ENCODE results near the gene NOP14.

Gene NOP14

GRCh38 chr4:2932951-2933565, 30.1 kb downstream of the NOP14 start:
- no peaks in the 10 kb centered on the region for H3K9me3 ChIP-seq (ENCODE audit: control insufficient read depth, insufficient read depth, low read depth, low read length)
- peaks cover under 1 to 72% of the 10 kb centered on the region in 2 experiments; a peak in 2 of 3 replicates for H3K36me3 ChIP-seq (ENCODE audit: control insufficient read depth in 2 of 2, insufficient read depth in 1 of 2, low read length in 2 of 2)
- H3K27ac ChIP-seq (ENCODE audit: extremely low read depth, low read depth, low read length) = no peak overlapping the region
- no peak for TF ChIP-seq ZNF274 (IDR thresholded peaks at IDR 0.05; ENCODE audit: low read length)
- no peak for TF ChIP-seq ZNF274 (tag by site-specific recombination; IDR thresholded peaks at IDR 0.05; ENCODE audit: borderline replicate concordance)
- TF ChIP-seq ZNF354C (tag by site-specific recombination; IDR thresholded peaks at IDR 0.05; ENCODE audit: borderline replicate concordance, low read depth) = no peak
- TF ChIP-seq ZNF2 (tag by site-specific recombination; IDR thresholded peaks at IDR 0.05) = no peak
- peak; percentile 51; the same call in 1 of the 2 replicates for TF ChIP-seq ZIC2 (tag by site-specific recombination; IDR thresholded peaks at IDR 0.05)
- TF ChIP-seq SP3 (tag by site-specific recombination; IDR thresholded peaks at IDR 0.05) = no peak
- no peak for TF ChIP-seq TSHZ1 (tag by site-specific recombination; IDR thresholded peaks at IDR 0.05; ENCODE audit: borderline replicate concordance)
- TF ChIP-seq ZFP69B (tag by site-specific recombination; IDR thresholded peaks at IDR 0.05) = no peak
- no peak for TF ChIP-seq ZBTB1 (tag by site-specific recombination; IDR thresholded peaks at IDR 0.05)
- no peak for TF ChIP-seq MYNN (tag by site-specific recombination; IDR thresholded peaks at IDR 0.05; ENCODE audit: borderline replicate concordance)
- peak; percentile 22; the same call in 1 of the 2 replicates for TF ChIP-seq GLIS2 (tag by site-specific recombination; IDR thresholded peaks at IDR 0.05)
- H3K4me1 ChIP-seq (ENCODE audit: control insufficient read depth, insufficient read depth, low read length) = no peaks in the 10 kb centered on the region; the same call in 1 of the 2 replicates
- ChIA-PET CTCF (no interaction called here), POLR2A (no interaction called here)
- H3K4me3 ChIP-seq (ENCODE audit: low read depth, low read length) = no peak overlapping the region

- Histone ChIP-seq H3K4me3 (ENCODE audit: low read depth, low read length) (no peak overlapping the region), H3K27ac (ENCODE audit: extremely low read depth, low read depth, low read length) (no peak overlapping the region), H3K4me1 (ENCODE audit: control insufficient read depth, insufficient read depth, low read length) (no peaks in the 10 kb centered on the region; the same call in 1 of the 2 replicates), H3K9me3 (ENCODE audit: control insufficient read depth, insufficient read depth, low read depth, low read length) (no peaks in the 10 kb centered on the region), H3K36me3 (ENCODE audit: control insufficient read depth in 2 of 2, insufficient read depth in 1 of 2, low read length in 2 of 2) (peaks cover 0 to 72% of the 10 kb centered on the region in 2 experiments; a peak in 1 of 3 replicates)
- ChIA-PET POLR2A (no interaction called here), CTCF (no interaction called here)
- TF ChIP-seq KLF1 (tag by site-specific recombination; IDR thresholded peaks at IDR 0.05) (peak; percentile 52), ZNF792 (tag by site-specific recombination; IDR thresholded peaks at IDR 0.05) (no peak), ZNF660 (tag by site-specific recombination; IDR thresholded peaks at IDR 0.05) (no peak)
- TF ChIP-seq, protein P1, sequence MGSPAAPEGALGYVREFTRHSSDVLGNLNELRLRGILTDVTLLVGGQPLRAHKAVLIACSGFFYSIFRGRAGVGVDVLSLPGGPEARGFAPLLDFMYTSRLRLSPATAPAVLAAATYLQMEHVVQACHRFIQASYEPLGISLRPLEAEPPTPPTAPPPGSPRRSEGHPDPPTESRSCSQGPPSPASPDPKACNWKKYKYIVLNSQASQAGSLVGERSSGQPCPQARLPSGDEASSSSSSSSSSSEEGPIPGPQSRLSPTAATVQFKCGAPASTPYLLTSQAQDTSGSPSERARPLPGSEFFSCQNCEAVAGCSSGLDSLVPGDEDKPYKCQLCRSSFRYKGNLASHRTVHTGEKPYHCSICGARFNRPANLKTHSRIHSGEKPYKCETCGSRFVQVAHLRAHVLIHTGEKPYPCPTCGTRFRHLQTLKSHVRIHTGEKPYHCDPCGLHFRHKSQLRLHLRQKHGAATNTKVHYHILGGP (tag by site-specific recombination; IDR thresholded peaks at IDR 0.05) = no peak
- TF ChIP-seq, protein P2, sequence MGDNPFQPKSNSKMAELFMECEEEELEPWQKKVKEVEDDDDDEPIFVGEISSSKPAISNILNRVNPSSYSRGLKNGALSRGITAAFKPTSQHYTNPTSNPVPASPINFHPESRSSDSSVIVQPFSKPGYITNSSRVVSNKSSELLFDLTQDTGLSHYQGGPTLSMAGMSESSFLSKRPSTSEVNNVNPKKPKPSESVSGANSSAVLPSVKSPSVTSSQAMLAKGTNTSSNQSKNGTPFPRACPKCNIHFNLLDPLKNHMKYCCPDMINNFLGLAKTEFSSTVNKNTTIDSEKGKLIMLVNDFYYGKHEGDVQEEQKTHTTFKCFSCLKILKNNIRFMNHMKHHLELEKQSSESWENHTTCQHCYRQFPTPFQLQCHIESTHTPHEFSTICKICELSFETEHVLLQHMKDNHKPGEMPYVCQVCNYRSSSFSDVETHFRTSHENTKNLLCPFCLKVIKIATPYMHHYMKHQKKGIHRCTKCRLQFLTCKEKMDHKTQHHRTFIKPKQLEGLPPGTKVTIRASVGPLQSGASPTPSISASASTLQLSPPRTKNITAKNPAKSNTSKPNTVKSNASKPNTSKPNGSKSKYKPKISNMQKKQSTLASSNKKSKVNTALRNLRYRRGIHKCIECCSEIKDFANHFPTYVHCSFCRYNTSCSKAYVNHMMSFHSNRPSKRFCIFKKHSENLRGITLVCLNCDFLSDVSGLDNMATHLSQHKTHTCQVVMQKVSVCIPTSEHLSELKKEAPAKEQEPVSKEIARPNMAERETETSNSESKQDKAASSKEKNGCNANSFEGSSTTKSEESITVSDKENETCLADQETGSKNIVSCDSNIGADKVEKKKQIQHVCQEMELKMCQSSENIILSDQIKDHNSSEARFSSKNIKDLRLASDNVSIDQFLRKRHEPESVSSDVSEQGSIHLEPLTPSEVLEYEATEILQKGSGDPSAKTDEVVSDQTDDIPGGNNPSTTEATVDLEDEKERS (tag by site-specific recombination; IDR thresholded peaks at IDR 0.05) = no peak
Observed at GRCh38 chr4:2932321-2932950, 30.8 kb downstream of the NOP14 start.

Measured in HEK293 (cell line).